ENCODE measurements around the gene ERMAP.
A peak's percentile ranks its signal among the peaks of the same experiment; 100 is the strongest.
"Not testable (repeated sequence)": the region's sequence is repeated elsewhere in the genome, so short reads cannot be mapped to it uniquely, and the experiment has no call there.

ERMAP gene

GRCh38 chr1:42784547-42784945 lies 32.4 kb upstream of the ERMAP start:
- FAIRE-seq: no peak
- no peak for TF ChIP-seq POLR2A (IDR thresholded peaks at IDR 0.05; ENCODE audit: low read depth, low read length)
- no peak for TF ChIP-seq TAF1 (IDR thresholded peaks at IDR 0.05; ENCODE audit: borderline replicate concordance, low read depth, low read length)
- TF ChIP-seq POLR2AphosphoS5 (IDR thresholded peaks at IDR 0.05; ENCODE audit: low read depth, low read length): no peak
- DNase-seq (ENCODE audit: insufficient read length): no peak

- FAIRE-seq (no peak), DNase-seq (ENCODE audit: insufficient read length) (no peak)
- TF ChIP-seq POLR2AphosphoS5 (IDR thresholded peaks at IDR 0.05; ENCODE audit: low read depth, low read length) (no peak), POLR2A (IDR thresholded peaks at IDR 0.05; ENCODE audit: low read depth, low read length) (no peak), TAF1 (IDR thresholded peaks at IDR 0.05; ENCODE audit: borderline replicate concordance, low read depth, low read length) (no peak)
Measured at GRCh38 chr1:42784946-42785693, 31.8 kb upstream of the ERMAP start, which contains the start of gene TMEM269. Gene TMEM269, plus strand, starts transcription at chr1:42784991. Its CDS starts 4,903 bp downstream, at chr1:42789894.

GRCh38 chr1:42786097-42786496 lies 30.8 kb upstream of the ERMAP start:
- no peak for TF ChIP-seq POLR2AphosphoS5 (IDR thresholded peaks at IDR 0.05; ENCODE audit: low read depth, low read length)
- TF ChIP-seq TAF1 (IDR thresholded peaks at IDR 0.05; ENCODE audit: borderline replicate concordance, low read depth, low read length): no peak
- no peak for TF ChIP-seq POLR2A (IDR thresholded peaks at IDR 0.05; ENCODE audit: low read depth, low read length)
- FAIRE-seq (no peak), DNase-seq (ENCODE audit: insufficient read length) (no peak)

- TF ChIP-seq POLR2A (IDR thresholded peaks at IDR 0.05; ENCODE audit: low read depth, low read length) (no peak), TAF1 (IDR thresholded peaks at IDR 0.05; ENCODE audit: borderline replicate concordance, low read depth, low read length) (no peak), POLR2AphosphoS5 (IDR thresholded peaks at IDR 0.05; ENCODE audit: low read depth, low read length) (no peak)
- DNase-seq (ENCODE audit: insufficient read length): no peak
- no peak for FAIRE-seq
Measured at GRCh38 chr1:42788021-42788420, 28.9 kb upstream of the ERMAP start.

- FAIRE-seq (no peak), DNase-seq (ENCODE audit: insufficient read length) (no peak)
- TF ChIP-seq POLR2A (IDR thresholded peaks at IDR 0.05; ENCODE audit: low read depth, low read length) (no peak), POLR2AphosphoS5 (IDR thresholded peaks at IDR 0.05; ENCODE audit: low read depth, low read length) (no peak), TAF1 (IDR thresholded peaks at IDR 0.05; ENCODE audit: borderline replicate concordance, low read depth, low read length) (no peak)
Measured at GRCh38 chr1:42793824-42794223, 23.1 kb upstream of the ERMAP start.

GRCh38 chr1:42797414-42797813 lies 19.5 kb upstream of the ERMAP start:
- DNase-seq (ENCODE audit: insufficient read length) (no peak), FAIRE-seq (peak; percentile 9)
- TF ChIP-seq POLR2AphosphoS5 (IDR thresholded peaks at IDR 0.05; ENCODE audit: low read depth, low read length): no peak
- TF ChIP-seq TAF1 (IDR thresholded peaks at IDR 0.05; ENCODE audit: borderline replicate concordance, low read depth, low read length): no peak
- TF ChIP-seq POLR2A (IDR thresholded peaks at IDR 0.05; ENCODE audit: low read depth, low read length): no peak

GRCh38 chr1:42797979-42798378 lies 18.9 kb upstream of the ERMAP start:
- FAIRE-seq (no peak), DNase-seq (ENCODE audit: insufficient read length) (no peak)

GRCh38 chr1:42801832-42802473 lies 15.0 kb upstream of the ERMAP start:
- FAIRE-seq: no peak

More at GRCh38 chr1:42797979-42798378, 18.9 kb upstream of the ERMAP start:
- TF ChIP-seq POLR2A (IDR thresholded peaks at IDR 0.05; ENCODE audit: low read depth, low read length) (no peak), POLR2AphosphoS5 (IDR thresholded peaks at IDR 0.05; ENCODE audit: low read depth, low read length) (no peak), TAF1 (IDR thresholded peaks at IDR 0.05; ENCODE audit: borderline replicate concordance, low read depth, low read length) (no peak)

GRCh38 chr1:42806171-42806570 lies 10.8 kb upstream of the ERMAP start:
- TF ChIP-seq POLR2A (IDR thresholded peaks at IDR 0.05; ENCODE audit: low read depth, low read length) (no peak), POLR2AphosphoS5 (IDR thresholded peaks at IDR 0.05; ENCODE audit: low read depth, low read length) (no peak), TAF1 (IDR thresholded peaks at IDR 0.05; ENCODE audit: borderline replicate concordance, low read depth, low read length) (no peak)
- FAIRE-seq (no peak), DNase-seq (ENCODE audit: insufficient read length) (no peak)

More at GRCh38 chr1:42801832-42802473, 15.0 kb upstream of the ERMAP start:
- no peak for TF ChIP-seq TAF1 (IDR thresholded peaks at IDR 0.05; ENCODE audit: borderline replicate concordance, low read depth, low read length)
- no peak for TF ChIP-seq POLR2AphosphoS5 (IDR thresholded peaks at IDR 0.05; ENCODE audit: low read depth, low read length)
- no peak for TF ChIP-seq POLR2A (IDR thresholded peaks at IDR 0.05; ENCODE audit: low read depth, low read length)
- DNase-seq (ENCODE audit: insufficient read length): no peak

- TF ChIP-seq POLR2AphosphoS5 (IDR thresholded peaks at IDR 0.05; ENCODE audit: low read depth, low read length) (no peak), TAF1 (IDR thresholded peaks at IDR 0.05; ENCODE audit: borderline replicate concordance, low read depth, low read length) (no peak), POLR2A (IDR thresholded peaks at IDR 0.05; ENCODE audit: low read depth, low read length) (no peak)
- FAIRE-seq: no peak
- DNase-seq (ENCODE audit: insufficient read length): no peak
Measured at GRCh38 chr1:42806593-42806992, 10.3 kb upstream of the ERMAP start.

GRCh38 chr1:42807056-42807668 lies 9.8 kb upstream of the ERMAP start:
- DNase-seq (ENCODE audit: insufficient read length): no peak
- no peak for FAIRE-seq
- no peak for TF ChIP-seq POLR2A (IDR thresholded peaks at IDR 0.05; ENCODE audit: low read depth, low read length)
- no peak for TF ChIP-seq POLR2AphosphoS5 (IDR thresholded peaks at IDR 0.05; ENCODE audit: low read depth, low read length)
- TF ChIP-seq TAF1 (IDR thresholded peaks at IDR 0.05; ENCODE audit: borderline replicate concordance, low read depth, low read length): no peak

- DNase-seq (ENCODE audit: insufficient read length); FAIRE-seq: not testable (repeated sequence)
Measured at GRCh38 chr1:42814815-42815214, 2.1 kb upstream of the ERMAP start.
